Neural cell (in vitro differentiated cells): ENCODE data around the gene DMKN. TPM values are rescaled to one million over a fixed set of nuclear protein-coding genes. Genes with fewer than 3 reads are reported as not detected.

Source experiments
- H2AFZ ChIP-seq: fragments of 200-600, 300-800 bp; sonication (generic), shearing (Covaris generic); 2 replicates; pipeline ENCODE4 v1.6.0; 2014; ENCODE audit warnings: low read depth, mild to moderate bottlenecking, antibody characterized with exemption, low read length, moderate library complexity
- H3F3A ChIP-seq: fragments of 200-600 bp; shearing (Covaris generic); 2 replicates; pipeline ENCODE4 v1.6.1; 2016; ENCODE audit warnings: mild to moderate bottlenecking, moderate library complexity, mixed read lengths, antibody characterized with exemption, low read length; ENCODE audit not compliant: insufficient read depth, poor library complexity, severe bottlenecking
- H3K27ac ChIP-seq: fragments of 200-600, 300-800 bp; sonication (generic), shearing (Covaris generic); 2 replicates; pipeline ENCODE4 v1.5.1; 2014; ENCODE audit warnings: mild to moderate bottlenecking, low read length, moderate library complexity
- H3K27me3 ChIP-seq: fragments of 300-800, 200-600 bp; sonication (generic), shearing (Covaris generic); 2 replicates; pipeline ENCODE4 v1.6.0; 2014; ENCODE audit warnings: mild to moderate bottlenecking, low read depth, low read length, moderate library complexity; ENCODE audit not compliant: insufficient read depth
- H3K36me3 ChIP-seq: fragments of 300-800, 200-600 bp; sonication (generic), shearing (Covaris generic); 2 replicates; pipeline ENCODE4 v1.5.1; 2014; ENCODE audit warnings: mild to moderate bottlenecking, antibody characterized with exemption, low read length, moderate library complexity; ENCODE audit not compliant: insufficient read depth
- H3K4me2 ChIP-seq: fragments of 300-800, 200-600 bp; sonication (generic), shearing (Covaris generic); 2 replicates; pipeline ENCODE4 v1.6.0; 2014; ENCODE audit warnings: mild to moderate bottlenecking, low read length
- H3K4me3 ChIP-seq: fragments of 300-800, 200-600 bp; sonication (generic), shearing (Covaris generic); 2 replicates; pipeline ENCODE4 v1.5.1; 2014; ENCODE audit warnings: mild to moderate bottlenecking, low read length, moderate library complexity
- H3K79me2 ChIP-seq: fragments of 200-600 bp; shearing (Covaris generic); replicated peaks from 2 replicates; pipeline ENCODE4 v1.6.0; 2014; ENCODE audit warnings: mild to moderate bottlenecking, low read length, moderate library complexity; ENCODE audit not compliant: insufficient read depth
- H3K9ac ChIP-seq: fragments of 300-800, 200-600 bp; sonication (generic), shearing (Covaris generic); 2 replicates; pipeline ENCODE4 v1.6.1; 2016; ENCODE audit warnings: mild to moderate bottlenecking, low read length, mixed read lengths
- H3K9me2 ChIP-seq: fragments of 200-600 bp; shearing (Covaris generic); 2 replicates; pipeline ENCODE4 v1.6.1; 2016; ENCODE audit warnings: mild to moderate bottlenecking, low read length, mixed read lengths; ENCODE audit not compliant: insufficient read depth
- H3K9me3 ChIP-seq: fragments of 200-600, 300-800 bp; sonication (generic), shearing (Covaris generic); 2 replicates; pipeline ENCODE4 v1.6.1; 2016; ENCODE audit warnings: mild to moderate bottlenecking, mixed run types, low read length, moderate library complexity, mixed read lengths
- H4K20me1 ChIP-seq: fragments of 200-600 bp; shearing (Covaris generic); 2 replicates; pipeline ENCODE4 v1.6.1; 2016; ENCODE audit warnings: mild to moderate bottlenecking, mixed run types; ENCODE audit not compliant: insufficient read depth
- CTCF ChIP-seq: fragments of 450-650 bp; IDR thresholded peaks from 2 replicates; pipeline ENCODE4 v1.5.1; 2014; ENCODE audit warnings: antibody characterized with exemption, mild to moderate bottlenecking, moderate library complexity; ENCODE audit not compliant: poor library complexity, severe bottlenecking
- EP300 ChIP-seq: fragments of 450-650 bp; conservative IDR thresholded peaks from 2 replicates; pipeline ENCODE4 v1.6.1; 2014; ENCODE audit warnings: antibody characterized with exemption, mild to moderate bottlenecking, moderate library complexity; ENCODE audit not compliant: poor library complexity, severe bottlenecking
- EZH2 ChIP-seq: fragments of 200-600, 300-800 bp; shearing (Covaris generic), sonication (generic); IDR thresholded peaks from 2 replicates; pipeline ENCODE4 v1.6.1; 2014; ENCODE audit warnings: antibody characterized with exemption, low read length, borderline replicate concordance, mild to moderate bottlenecking; ENCODE audit not compliant: insufficient read depth, poor library complexity, severe bottlenecking
- MXI1 ChIP-seq: fragments of 450-650 bp; conservative IDR thresholded peaks from 2 replicates; pipeline ENCODE4 v1.6.1; 2014; ENCODE audit warnings: antibody characterized with exemption, mild to moderate bottlenecking; ENCODE audit not compliant: poor library complexity, severe bottlenecking
- POLR2AphosphoS5 ChIP-seq: IDR thresholded peaks from 2 replicates; pipeline ENCODE4 v1.6.1; 2012
- RAD21 ChIP-seq: fragments of 450-650 bp; conservative IDR thresholded peaks from 2 replicates; pipeline ENCODE4 v1.6.1; 2014; ENCODE audit warnings: antibody characterized with exemption, mild to moderate bottlenecking, moderate library complexity
- REST ChIP-seq: IDR thresholded peaks from 2 replicates; pipeline ENCODE4 v1.6.1; 2012; ENCODE audit warnings: borderline replicate concordance
- SMC3 ChIP-seq: fragments of 450-650 bp; conservative IDR thresholded peaks from 2 replicates; pipeline ENCODE4 v1.6.1; 2014; ENCODE audit warnings: antibody characterized with exemption, mild to moderate bottlenecking, moderate library complexity; ENCODE audit not compliant: poor library complexity
- TAF1 ChIP-seq: IDR thresholded peaks from 2 replicates; pipeline ENCODE4 v1.6.1; 2012; ENCODE audit warnings: low read depth
- polyA plus RNA-seq: library from polyadenylated mRNA; depleted of rRNA; stranded (reverse); fragments of >200 nt; gene quantifications from 2 replicates; pipeline ENCODE4 v1.2.3, GENCODE V29; 2014

DMKN gene
- polyA plus RNA-seq, 1 donor from 2014 or later, result not detected

GRCh38 chr19:35491836-35492360, 21.6 kb downstream of the DMKN start:
- no peak overlapping the region for H3K4me2 ChIP-seq
- no peaks in the 10 kb centered on the region for H3K9me3 ChIP-seq
- no peak overlapping the region for H3K4me3 ChIP-seq
- H3F3A ChIP-seq, result no peaks in the 10 kb centered on the region
- TF ChIP-seq REST (no peak), POLR2AphosphoS5 (no peak), RAD21 (no peak), EZH2 (no peak), EP300 (no peak), MXI1 (no peak), SMC3 (no peak), CTCF (no peak), TAF1 (no peak)
- H3K36me3 ChIP-seq, result no peaks in the 10 kb centered on the region
- H3K27me3 ChIP-seq, result no peaks in the 10 kb centered on the region
- no peaks in the 10 kb centered on the region for H3K79me2 ChIP-seq
- no peaks in the 10 kb centered on the region for H3K9me2 ChIP-seq
- no peaks in the 10 kb centered on the region for H4K20me1 ChIP-seq
- no peak overlapping the region for H3K27ac ChIP-seq
- H3K9ac ChIP-seq, result no peak overlapping the region
- H2AFZ ChIP-seq, result no peak overlapping the region

GRCh38 chr19:35490364-35490763, 23.1 kb downstream of the DMKN start, which contains the start of gene KRTDAP:
KRTDAP (minus strand) TSS chr19:35490464; CDS start chr19:35490442, 22 bp downstream.
- Histone ChIP-seq H3K9me3 (no peaks in the 10 kb centered on the region), H3K79me2 (no peaks in the 10 kb centered on the region), H3K4me2 (no peak within 1 kb of the TSS), H3K9ac (no peak within 1 kb of the TSS), H3K4me3 (no peak within 1 kb of the TSS), H3K27ac (no peak within 1 kb of the TSS), H3K27me3 (no peaks in the 10 kb centered on the region), H2AFZ (no peak within 1 kb of the TSS), H4K20me1 (no peaks in the 10 kb centered on the region), H3K9me2 (no peaks in the 10 kb centered on the region), H3K36me3 (no peaks in the 10 kb centered on the region), H3F3A (no peaks in the 10 kb centered on the region)
- no peak for TF ChIP-seq CTCF
- TF ChIP-seq POLR2AphosphoS5, result no peak
- no peak for TF ChIP-seq TAF1
- no peak for TF ChIP-seq SMC3
- no peak for TF ChIP-seq EP300
- no peak for TF ChIP-seq REST
- no peak for TF ChIP-seq RAD21
- no peak for TF ChIP-seq EZH2
- TF ChIP-seq MXI1, result no peak
